Fibroblast of upper back skin (primary cell): Measurements from ENCODE around the gene SPRY4.
"Not testable (repeated sequence)": the region's sequence is repeated elsewhere in the genome, so short reads cannot be mapped to it uniquely, and the experiment has no call there.

Experiments
- DNase-seq: peaks from one replicate; pipeline ENCODE4 v3.0.0-alpha.2; 2013

The SPRY4 gene

DNA sequence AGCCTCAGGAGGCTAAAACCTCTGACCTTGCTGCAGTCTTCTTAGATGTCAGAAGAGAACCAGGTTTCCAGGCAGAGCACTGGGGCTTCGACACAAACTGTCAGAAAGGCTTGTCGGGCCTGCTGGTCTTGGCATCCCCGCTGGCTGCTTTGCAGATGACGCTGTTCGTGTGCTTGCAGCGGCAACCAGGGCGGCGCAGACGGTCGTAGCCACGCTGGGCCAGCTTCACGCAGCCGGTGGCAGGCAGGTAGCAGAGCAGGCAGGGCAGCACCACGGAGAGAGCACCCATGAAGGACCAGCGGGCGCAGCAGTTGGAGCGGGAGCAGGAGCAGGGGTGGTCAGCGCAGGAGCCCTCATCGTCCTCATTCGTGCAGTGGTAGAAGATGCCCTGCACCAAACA is 10.7 kb downstream of the SPRY4 start:
- no peak for DNase-seq

GRCh38 chr5:142313682-142314081 is 11.1 kb downstream of the SPRY4 start:
- no peak for DNase-seq

DNA sequence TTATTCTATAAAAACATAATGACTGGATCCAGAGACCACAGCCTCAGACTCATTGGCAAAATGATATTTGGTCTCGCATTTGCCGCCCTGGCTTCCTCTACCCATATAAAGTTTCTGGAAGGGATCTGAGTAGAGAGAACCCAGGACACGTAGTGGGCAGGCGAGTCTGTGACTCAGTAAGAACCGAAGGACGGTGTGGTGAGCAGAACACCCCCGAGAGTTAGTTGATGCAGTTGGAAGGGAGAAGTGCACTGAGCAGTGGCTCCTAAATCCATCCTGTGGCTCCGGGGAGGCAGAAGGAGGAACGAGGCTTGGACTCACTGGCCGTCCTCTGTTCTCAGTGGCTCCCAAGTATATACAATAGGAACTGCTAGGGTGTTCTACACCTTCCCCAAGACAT is 11.5 kb downstream of the SPRY4 start:
- DNase-seq = no peak

GRCh38 chr5:142312399-142312798 is 12.4 kb downstream of the SPRY4 start:
- no peak for DNase-seq

- no peak for DNase-seq
These were observed 13.1 kb downstream of the SPRY4 start for GRCh38 chr5:142311725-142312124.

GRCh38 chr5:142310803-142311202 is 14.0 kb downstream of the SPRY4 start:
- no peak for DNase-seq

GRCh38 chr5:142309747-142310318 is 15.0 kb downstream of the SPRY4 start:
- no peak for DNase-seq

DNA sequence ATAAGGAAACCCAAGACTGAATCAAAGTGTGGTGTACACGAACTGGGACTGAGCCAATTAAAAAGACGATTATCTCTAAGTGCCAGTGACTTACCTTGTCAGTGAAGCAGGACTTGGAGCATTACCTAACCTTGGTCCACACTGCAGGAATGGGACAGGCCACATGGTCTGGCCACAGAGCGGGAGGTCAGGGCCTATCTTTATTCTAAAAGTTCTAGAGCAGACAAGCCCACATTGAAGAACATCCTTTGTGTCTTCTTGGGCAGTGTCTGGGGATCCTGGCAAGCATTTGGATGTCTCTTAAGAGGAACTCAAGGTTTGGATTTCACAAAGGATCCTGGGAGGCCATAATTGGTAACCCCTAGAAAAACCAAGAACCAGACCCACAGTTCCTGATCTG is 16.5 kb downstream of the SPRY4 start:
- DNase-seq = no peak

GRCh38 chr5:142307146-142307890 is 17.5 kb downstream of the SPRY4 start:
- DNase-seq = no peak

DNA sequence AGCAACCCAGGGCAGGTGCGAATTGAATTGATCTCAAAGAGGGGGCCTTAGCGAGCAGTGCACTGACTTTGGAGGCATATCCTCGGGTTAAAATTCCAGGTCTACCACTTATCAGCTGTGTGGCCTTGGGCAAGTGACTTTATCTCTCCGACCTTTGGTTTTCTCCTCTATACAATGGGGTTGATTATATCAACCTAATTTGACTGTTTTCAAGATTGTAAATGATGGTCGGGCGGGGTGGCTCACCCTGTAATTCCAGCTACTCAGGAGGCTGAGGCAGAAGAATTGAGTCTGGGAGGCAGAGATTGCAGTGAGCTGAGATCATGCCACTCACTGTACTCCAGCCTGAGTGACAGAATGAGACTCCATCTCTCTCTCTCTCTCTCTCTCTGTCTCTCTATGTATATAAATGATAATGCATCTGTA is 18.7 kb downstream of the SPRY4 start:
- no peak for DNase-seq

- no peak for DNase-seq
These were observed 19.6 kb downstream of the SPRY4 start for GRCh38 chr5:142305211-142305610.

DNA sequence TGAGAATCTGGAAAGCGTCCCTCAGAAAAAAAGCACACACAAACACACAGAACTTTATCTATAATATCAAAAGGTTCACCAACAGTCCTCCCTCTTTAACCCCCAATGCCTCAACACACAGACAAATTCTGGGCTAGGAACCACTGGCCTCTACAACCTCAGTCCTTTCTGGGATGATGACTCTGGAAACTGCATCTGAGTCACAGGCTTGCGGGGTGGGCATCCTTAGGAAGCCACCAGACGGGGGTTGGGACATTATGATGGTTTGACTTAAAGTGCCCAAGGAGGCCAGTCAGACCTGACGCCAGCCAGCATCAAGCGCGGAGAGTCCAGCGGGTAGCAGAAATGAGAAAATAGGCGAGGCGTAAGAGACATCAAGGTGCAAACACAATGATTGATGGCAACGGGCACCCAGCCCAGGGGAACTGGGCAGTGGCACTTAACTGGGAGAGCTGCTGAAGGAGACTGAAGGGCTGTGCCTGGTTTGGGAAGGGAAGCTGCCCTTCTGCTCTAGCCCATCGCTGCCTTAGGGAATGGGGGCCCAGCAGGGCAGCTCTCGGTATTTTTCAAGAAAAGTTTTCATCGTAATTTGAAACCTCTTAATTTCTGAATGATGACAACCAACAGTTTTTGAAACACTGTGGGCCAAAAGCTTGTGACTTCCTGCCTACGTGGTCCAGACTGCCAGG is 20.7 kb downstream of the SPRY4 start:
- DNase-seq = no peak

- peak; percentile 65 for DNase-seq
These were observed 21.3 kb downstream of the SPRY4 start for GRCh38 chr5:142303565-142303964.

GRCh38 chr5:142301540-142301939 is 23.3 kb downstream of the SPRY4 start:
- no peak for DNase-seq

DNA sequence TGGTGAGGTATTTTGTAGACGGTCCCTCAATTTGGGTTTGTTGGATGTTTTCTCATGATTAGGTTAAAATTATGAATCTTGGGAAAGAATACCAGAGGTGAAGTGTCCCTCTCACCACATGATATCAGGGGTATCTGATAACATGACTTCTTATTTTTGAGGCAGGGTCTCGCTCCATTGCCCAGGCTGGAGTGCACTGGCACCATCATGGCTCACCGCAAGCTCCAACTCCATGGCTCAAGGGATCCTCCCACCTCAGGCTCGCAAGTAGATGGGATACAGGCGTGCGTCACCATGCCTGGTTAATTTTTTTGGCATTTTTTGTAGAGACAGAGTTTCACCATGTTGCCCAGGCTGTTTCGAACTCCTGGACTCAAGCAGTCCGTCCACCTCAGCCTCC is 24.1 kb downstream of the SPRY4 start:
- no peak for DNase-seq

- no peak for DNase-seq
These were observed 26.0 kb downstream of the SPRY4 start for GRCh38 chr5:142298789-142299188.

GRCh38 chr5:142297786-142298185 is 27.0 kb downstream of the SPRY4 start:
- not testable (repeated sequence) for DNase-seq

- peak; percentile 97 for DNase-seq
These were observed 27.9 kb downstream of the SPRY4 start for GRCh38 chr5:142296914-142297417.

- DNase-seq = no peak
These were observed 28.6 kb downstream of the SPRY4 start for GRCh38 chr5:142295960-142296860.

GRCh38 chr5:142295084-142295758 is 29.6 kb downstream of the SPRY4 start:
- peak; percentile 44 for DNase-seq

GRCh38 chr5:142293486-142293885 is 31.3 kb downstream of the SPRY4 start:
- no peak for DNase-seq

DNA sequence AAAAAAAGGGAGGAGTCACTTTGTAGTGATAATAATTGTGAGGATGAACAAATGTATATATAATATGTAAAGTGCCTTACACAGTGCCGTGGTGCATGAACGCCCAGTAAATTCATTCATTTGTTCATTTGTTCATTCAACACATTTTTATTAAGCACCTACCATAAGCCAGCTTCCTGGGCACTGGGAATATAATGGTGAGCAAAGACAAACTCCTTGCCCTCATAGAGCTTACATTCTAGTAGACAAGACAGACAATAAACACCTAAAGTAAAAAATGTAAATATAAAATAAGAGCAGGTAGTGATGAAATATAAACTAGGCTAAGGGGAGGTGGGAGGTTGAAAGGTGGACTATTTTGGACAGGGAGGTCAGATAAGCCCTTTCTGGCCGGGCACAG is 32.0 kb downstream of the SPRY4 start:
- no peak for DNase-seq
